GM12891 (cell line): ENCODE measurements around the gene BAHD1.

Source experiments
- POLR2A ChIP-seq: IDR thresholded peaks from 2 replicates; pipeline ENCODE4 v1.6.1; 2011; ENCODE audit warnings: low read depth, low read length, control low read depth
- TAF1 ChIP-seq: IDR thresholded peaks from 2 replicates; pipeline ENCODE4 v1.6.1; 2011; ENCODE audit warnings: low read depth, low read length, control low read depth

GRCh38 chr15:40463886-40464545, 23.3 kb downstream of the BAHD1 start:
- TF ChIP-seq POLR2A (no peak), TAF1 (no peak)
